Pancreas (tissue), 10 donors: ENCODE measurements around the gene NPLOC4. TPM values are rescaled to one million over a fixed set of nuclear protein-coding genes. Genes with fewer than 3 reads are reported as not detected.

Experiments used
- ATAC-seq, 4 donors: fragments of 200-7000 bp; cut with Tn5 transposase; one replicate each; pipeline versions ENCODE4 v1.8.0 to v1.9.1; 2020; ENCODE audit warnings: mild to moderate bottlenecking in 4 of 4, moderate library complexity in 4 of 4
- DNase-seq, 6 donors: peaks; one replicate each; pipeline ENCODE4 v3.0.0-alpha.2; 2020
- FAIRE-seq: peaks from 2 replicates; lab custom pipeline; 2012; peaks lifted over from hg19 to GRCh38; lab: Jason Lieb, UNC
- H3K27ac ChIP-seq, 4 donors: fragments of 200-600 bp; sonication (generic); 1 replicate in 3 of 4; 2 replicates in 1 of 4; pipeline versions ENCODE4 v1.5.0 to v1.8.0; 2020
- H3K27me3 ChIP-seq, 4 donors: fragments of 200-600 bp; one replicate each; pipeline ENCODE4 v1.8.0; 2021
- H3K36me3 ChIP-seq, 3 donors: fragments of 200-600 bp; sonication (generic) in 1 of 3; one replicate each; pipeline versions ENCODE4 v1.5.0 to v1.8.0; 2020 to 2021
- H3K4me1 ChIP-seq, 3 donors: fragments of 200-600 bp; one replicate each; pipeline ENCODE4 v1.8.0; 2021
- H3K4me3 ChIP-seq, 4 donors: fragments of 200-600 bp; sonication (generic) in 2 of 4; one replicate each; pipeline versions ENCODE4 v1.5.0 to v1.8.0; 2020 to 2021
- H3K9me3 ChIP-seq, 4 donors: fragments of 200-600 bp; one replicate each; pipeline ENCODE4 v1.8.0; 2021
- WGBS, 2 donors: extraction: QIAGEN DNeasy Blood & Tissue Kit; methylation state at CpG; one replicate each; pipeline ENCODE4 v1.1.7; 2013; 5-methylcytosine and 5-hydroxymethylcytosine counted together
- intact Hi-C, 3 donors: fragments of 100-400 bp; cut with DNase I; formaldehyde crosslinking; loops; one replicate each; pipeline versions ENCODE4 v1.11.1 to v1.14.2; 2022
- polyA plus RNA-seq, 2 donors: library from polyadenylated mRNA; stranded (reverse); fragments of 200-250 nt; gene quantifications; one replicate each; pipeline ENCODE4 v1.2.3, GENCODE V29; 2013
- total RNA-seq, 6 donors: library from RNA; stranded (reverse); fragmentation: NEBNext Ultra II Directional in 4 of 6; extraction: Animal tissue kit (Norgen Biotek cat#: 25700) in 4 of 6; gene quantifications; one replicate each; pipeline versions ENCODE4 v1.2.1 to v1.2.4, GENCODE V29; 2021 to 2023
- TF ChIP-seq, protein P1 (sequence below), 4 donors: fragments of 200-600 bp; sonication (generic) in 3 of 4; IDR thresholded peaks; one replicate each; pipeline versions ENCODE4 v1.5.0 to v1.8.0; 2021; ENCODE audit warnings: antibody characterized with exemption in 4 of 4
- donor health status: healthy with polysubstance abuse.
- donor health status: DM: no; HTN: no; CAD: no; lungs with moderate emphysema.
- donor health status: DM: no; HTN: no; CAD: no.
- donor health status: control.
- donor health status: control.
- donor health status: Bipolar disorder and iron deficiency.
- donor health status: DM: yes; HTN: yes; CAD: no.
- donor health status: DM: no; HTN: no; CAD: no.
- donor health status: DM: no; HTN: no; CAD: no.
- donor health status: DM: yes; HTN: yes; CAD: no.

The NPLOC4 gene
- total and polyA plus RNA-seq, 8 donors = 32.5 to 54.8 (median 35.3) TPM

DNA sequence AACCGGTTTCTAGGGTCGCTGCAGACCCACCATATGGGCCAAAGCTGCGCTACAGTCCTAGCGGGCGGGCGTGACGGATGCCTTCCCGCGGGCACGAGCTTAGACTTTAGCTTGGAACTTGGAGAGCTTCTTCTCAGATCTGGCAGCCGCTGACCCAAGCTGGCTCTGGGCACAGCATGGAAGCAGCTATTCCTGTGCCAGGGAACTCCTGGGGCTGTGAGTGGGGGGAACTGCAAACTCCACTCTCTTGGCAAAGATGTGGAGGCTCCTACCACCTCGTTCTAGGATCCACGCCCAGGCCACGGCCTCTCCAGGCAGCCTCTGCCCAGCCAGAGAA lies 93.6 kb downstream of the NPLOC4 start:
- intact Hi-C loops = loop anchor here in 1 of 3 donors (5.0 kb wide), 1 partner anchor 296 kb away; no protein-coding TSS in a partner anchor
- Histone ChIP-seq H3K36me3 (peaks cover 0 to 34% (median 7%) of the 10 kb centered on the region in 3 donors), H3K9me3 (no peaks in the 10 kb centered on the region), H3K4me3 (no peak overlapping the region), H3K4me1 (peaks cover 0 to 3% (median 0%) of the 10 kb centered on the region in 3 donors), H3K27me3 (no peaks in the 10 kb centered on the region), H3K27ac (no peak overlapping the region)
- TF ChIP-seq, protein P1, sequence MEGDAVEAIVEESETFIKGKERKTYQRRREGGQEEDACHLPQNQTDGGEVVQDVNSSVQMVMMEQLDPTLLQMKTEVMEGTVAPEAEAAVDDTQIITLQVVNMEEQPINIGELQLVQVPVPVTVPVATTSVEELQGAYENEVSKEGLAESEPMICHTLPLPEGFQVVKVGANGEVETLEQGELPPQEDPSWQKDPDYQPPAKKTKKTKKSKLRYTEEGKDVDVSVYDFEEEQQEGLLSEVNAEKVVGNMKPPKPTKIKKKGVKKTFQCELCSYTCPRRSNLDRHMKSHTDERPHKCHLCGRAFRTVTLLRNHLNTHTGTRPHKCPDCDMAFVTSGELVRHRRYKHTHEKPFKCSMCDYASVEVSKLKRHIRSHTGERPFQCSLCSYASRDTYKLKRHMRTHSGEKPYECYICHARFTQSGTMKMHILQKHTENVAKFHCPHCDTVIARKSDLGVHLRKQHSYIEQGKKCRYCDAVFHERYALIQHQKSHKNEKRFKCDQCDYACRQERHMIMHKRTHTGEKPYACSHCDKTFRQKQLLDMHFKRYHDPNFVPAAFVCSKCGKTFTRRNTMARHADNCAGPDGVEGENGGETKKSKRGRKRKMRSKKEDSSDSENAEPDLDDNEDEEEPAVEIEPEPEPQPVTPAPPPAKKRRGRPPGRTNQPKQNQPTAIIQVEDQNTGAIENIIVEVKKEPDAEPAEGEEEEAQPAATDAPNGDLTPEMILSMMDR (IDR thresholded peaks at IDR 0.05) = no peak
- ATAC-seq = peak in 1 of 4 donors; percentile 1
- peak in 1 of 6 donors; percentile 59 for DNase-seq
- WGBS, 2 donors = 91 to 93% methylated on average over 14 of the region's 14 CpGs
- no peak for FAIRE-seq

DNA sequence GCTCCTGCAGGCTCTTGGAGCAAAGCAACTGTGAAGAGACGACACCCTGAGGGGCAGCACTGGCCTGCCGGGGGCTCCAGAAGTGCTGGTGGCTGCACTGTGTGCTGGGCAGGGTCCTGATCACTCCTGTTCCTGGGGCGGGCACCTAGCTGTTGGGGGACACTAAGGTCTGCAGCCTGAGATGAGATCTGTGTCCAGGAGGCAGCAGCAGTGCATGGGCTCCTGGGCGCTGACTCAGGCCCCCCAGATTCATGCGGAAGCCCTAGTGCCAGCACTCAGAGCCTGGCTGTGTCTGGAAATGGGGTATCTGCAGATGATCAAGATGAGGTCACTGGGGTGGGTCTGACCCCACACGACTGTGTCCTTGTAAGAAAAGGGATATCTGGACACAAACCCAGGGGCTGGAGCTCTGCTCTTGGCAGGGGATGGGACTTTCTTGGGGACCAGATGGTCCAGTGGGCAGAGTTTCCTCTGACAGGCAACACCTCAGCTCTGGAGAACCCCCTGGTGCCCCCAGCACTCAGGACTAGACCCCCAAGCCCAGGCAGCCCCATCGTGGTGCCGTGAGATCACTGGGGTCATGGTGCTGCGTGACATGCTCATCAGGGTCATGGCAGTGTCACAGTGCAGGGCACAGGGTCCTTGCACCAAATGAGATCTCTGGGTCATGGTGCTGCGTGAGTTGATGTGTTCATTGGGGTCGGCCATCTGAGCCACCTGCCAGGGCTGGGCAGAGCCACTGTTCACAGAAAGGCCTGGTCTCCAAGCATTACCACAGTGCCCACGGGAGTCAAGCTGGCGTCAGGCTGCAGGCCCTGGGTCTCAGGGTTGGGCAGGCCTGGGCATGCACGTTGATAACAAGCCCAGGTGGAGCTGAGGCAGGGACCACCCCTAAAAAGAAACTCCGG lies 94.2 kb downstream of the NPLOC4 start:
- Histone ChIP-seq H3K9me3 (no peaks in the 10 kb centered on the region), H3K4me1 (peaks cover 0 to 5% (median 0%) of the 10 kb centered on the region in 3 donors), H3K36me3 (peaks cover 0 to 34% (median 7%) of the 10 kb centered on the region in 3 donors), H3K4me3 (no peak overlapping the region), H3K27ac (no peak overlapping the region), H3K27me3 (no peaks in the 10 kb centered on the region)
- no peak for FAIRE-seq
- DNase-seq = peak in 4 of 6 donors; percentile 35 to 72 (median 49)
- WGBS, 2 donors = 87 to 88% methylated on average over 15 of the region's 15 CpGs
- ATAC-seq = no peak
- intact Hi-C loops = loop anchor here in 1 of 3 donors (5.0 kb wide), 1 partner anchor 295 kb away; no protein-coding TSS in a partner anchor
- TF ChIP-seq, protein P1 (IDR thresholded peaks at IDR 0.05) = no peak

DNA sequence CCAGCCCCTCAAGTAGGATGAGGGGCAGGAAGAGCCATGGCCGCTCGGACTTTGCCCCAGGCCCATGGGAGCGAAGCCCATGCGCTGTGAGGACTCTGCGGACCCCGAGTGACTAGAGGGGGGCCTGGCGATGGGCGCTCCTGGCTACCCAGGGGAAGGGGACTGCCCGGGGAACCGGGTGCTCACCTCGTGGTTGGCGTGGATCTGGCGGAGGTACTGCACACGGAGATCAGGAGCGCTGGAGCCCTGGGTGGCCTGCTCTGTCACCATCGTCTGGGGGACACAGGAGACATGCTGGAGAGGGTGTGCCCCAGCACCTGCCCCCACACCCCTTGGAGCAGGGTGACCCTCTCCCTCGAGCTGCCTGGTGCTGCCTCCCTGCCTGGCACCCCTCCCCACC lies 95.8 kb downstream of the NPLOC4 start:
- 88 to 91% methylated on average over 17 of the region's 17 CpGs for WGBS, 2 donors
- ATAC-seq (no peak), DNase-seq (peak in 1 of 6 donors; percentile 57), FAIRE-seq (no peak)
- no peak overlapping the region for H3K4me3 ChIP-seq
- H3K4me1 ChIP-seq = peaks cover 0 to 10% (median 0%) of the 10 kb centered on the region in 3 donors
- TF ChIP-seq, protein P1 (IDR thresholded peaks at IDR 0.05) = no peak
- H3K9me3 ChIP-seq = no peaks in the 10 kb centered on the region
- no peak overlapping the region for H3K27ac ChIP-seq
- peaks cover 0 to 21% (median 1%) of the 10 kb centered on the region in 3 donors for H3K36me3 ChIP-seq
- no peaks in the 10 kb centered on the region for H3K27me3 ChIP-seq
- intact Hi-C loops = loop anchor here in 1 of 3 donors (5.0 kb wide), 1 partner anchor 294 kb away; no protein-coding TSS in a partner anchor

DNA sequence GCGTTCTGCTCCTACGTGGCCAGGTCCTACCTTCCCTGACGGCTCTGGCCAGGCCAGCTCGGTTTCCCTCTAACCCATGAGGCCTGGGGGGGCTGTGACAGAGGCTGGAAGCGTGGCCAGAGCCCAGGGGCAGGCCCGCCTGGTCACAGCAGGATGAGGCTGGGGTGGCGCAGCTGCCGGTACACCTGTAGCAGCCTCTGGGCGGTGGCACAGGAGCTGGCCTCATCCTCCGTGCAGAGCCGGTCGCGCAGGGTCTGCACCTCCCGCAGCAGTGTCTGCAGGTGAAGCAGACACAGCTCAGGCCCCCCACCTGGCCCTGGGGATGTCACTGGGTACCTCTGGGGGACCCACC lies 96.3 kb downstream of the NPLOC4 start:
- FAIRE-seq (no peak), ATAC-seq (no peak), DNase-seq (peak in 3 of 6 donors; percentile 21 to 75 (median 56))
- Histone ChIP-seq H3K9me3 (no peaks in the 10 kb centered on the region), H3K27ac (no peak overlapping the region), H3K36me3 (peaks cover 0 to 17% (median 0%) of the 10 kb centered on the region in 3 donors), H3K4me1 (peaks cover 0 to 13% (median 0%) of the 10 kb centered on the region in 3 donors), H3K27me3 (no peaks in the 10 kb centered on the region), H3K4me3 (no peak overlapping the region)
- intact Hi-C loops = loop anchor here in 1 of 3 donors (5.0 kb wide), 1 partner anchor 293 kb away; no protein-coding TSS in a partner anchor
- TF ChIP-seq, protein P1 (IDR thresholded peaks at IDR 0.05) = no peak
- 94 to 96% methylated on average over 14 of the region's 14 CpGs for WGBS, 2 donors
